ENCODE data around the gene DBT.
A peak's percentile ranks its signal among the peaks of the same experiment; 100 is the strongest.
"Not testable (repeated sequence)": the region's sequence is repeated elsewhere in the genome, so short reads cannot be mapped to it uniquely, and the experiment has no call there.

DBT gene

GRCh38 chr1:100249537-100250257, at the start of gene DBT:
Gene DBT, minus strand, starts transcription at chr1:100249834. Its CDS starts 14 bp downstream, at chr1:100249820.
- Histone ChIP-seq H3K79me2 (ENCODE audit: low read length) (peaks cover 16% of the 10 kb centered on the region), H3K27me3 (replicated peaks; ENCODE audit: insufficient read depth, low read length) (no peaks in the 10 kb centered on the region), H3K9me2 (replicated peaks; ENCODE audit: insufficient read depth, low read length) (no peaks in the 10 kb centered on the region), H3K36me3 (replicated peaks; ENCODE audit: insufficient read depth, low read length) (no peaks in the 10 kb centered on the region), H3F3A (ENCODE audit: insufficient read depth, low read length) (no peaks in the 10 kb centered on the region), H3K4me1 (ENCODE audit: low read length) (0 out of 2 replicates have a peak, but pooled peaks cover 3% of the 10 kb centered on the region), H3K4me2 (ENCODE audit: low read depth, low read length) (peak within 1 kb of the TSS; percentile 78), H3K27ac (ENCODE audit: low read length) (peak within 1 kb of the TSS; percentile 48; the same call in 1 of the 2 replicates), H3K4me3 (ENCODE audit: low read length) (peak within 1 kb of the TSS; percentile 92), H4K20me1 (ENCODE audit: insufficient read depth, low read length) (no peaks in the 10 kb centered on the region), H2AFZ (ENCODE audit: low read length) (peak within 1 kb of the TSS; percentile 95), H3K9me3 (replicated peaks; ENCODE audit: insufficient read depth, low read length) (no peaks in the 10 kb centered on the region), H3K9ac (ENCODE audit: low read length) (peak within 1 kb of the TSS; percentile 81)
- TF ChIP-seq EZH2phosphoT487 (IDR thresholded peaks at IDR 0.05; ENCODE audit: low read length) (no peak), CTCF (IDR thresholded peaks at IDR 0.05; ENCODE audit: low read length) (no peak), EZH2 (optimal IDR thresholded peaks at IDR 0.05; ENCODE audit: low read depth, low read length) (no peak)
- DNase-seq: peak; percentile 85

GRCh38 chr1:100298512-100298911, 48.9 kb upstream of the DBT start:
- H4K20me1 ChIP-seq (ENCODE audit: insufficient read depth, low read length): no peaks in the 10 kb centered on the region
- no peaks in the 10 kb centered on the region for H3K79me2 ChIP-seq (ENCODE audit: low read length)
- no peaks in the 10 kb centered on the region for H3F3A ChIP-seq (ENCODE audit: insufficient read depth, low read length)
- no peaks in the 10 kb centered on the region for H3K4me1 ChIP-seq (ENCODE audit: low read length)
- no peaks in the 10 kb centered on the region for H3K36me3 ChIP-seq (replicated peaks; ENCODE audit: insufficient read depth, low read length)
- H3K9me3 ChIP-seq (replicated peaks; ENCODE audit: insufficient read depth, low read length): no peaks in the 10 kb centered on the region
- H3K4me3 ChIP-seq (ENCODE audit: low read length): no peak overlapping the region
- H3K27me3 ChIP-seq (replicated peaks; ENCODE audit: insufficient read depth, low read length): no peaks in the 10 kb centered on the region
- H2AFZ ChIP-seq (ENCODE audit: low read length): no peak overlapping the region
- no peak for DNase-seq
- TF ChIP-seq EZH2 (optimal IDR thresholded peaks at IDR 0.05; ENCODE audit: low read depth, low read length) (no peak), CTCF (IDR thresholded peaks at IDR 0.05; ENCODE audit: low read length) (no peak), EZH2phosphoT487 (IDR thresholded peaks at IDR 0.05; ENCODE audit: low read length) (no peak)
- no peak overlapping the region for H3K27ac ChIP-seq (ENCODE audit: low read length)
- H3K4me2 ChIP-seq (ENCODE audit: low read depth, low read length): no peak overlapping the region
- H3K9me2 ChIP-seq (replicated peaks; ENCODE audit: insufficient read depth, low read length): no peaks in the 10 kb centered on the region
- no peak overlapping the region for H3K9ac ChIP-seq (ENCODE audit: low read length)

GRCh38 chr1:100296997-100297396, 47.4 kb upstream of the DBT start:
- H3K9me3 ChIP-seq (replicated peaks; ENCODE audit: insufficient read depth, low read length); H3K27ac ChIP-seq (ENCODE audit: low read length); H3K27me3 ChIP-seq (replicated peaks; ENCODE audit: insufficient read depth, low read length); H3F3A ChIP-seq (ENCODE audit: insufficient read depth, low read length); H3K79me2 ChIP-seq (ENCODE audit: low read length); H3K4me2 ChIP-seq (ENCODE audit: low read depth, low read length); H3K4me1 ChIP-seq (ENCODE audit: low read length); H3K9ac ChIP-seq (ENCODE audit: low read length); H4K20me1 ChIP-seq (ENCODE audit: insufficient read depth, low read length); H2AFZ ChIP-seq (ENCODE audit: low read length); H3K9me2 ChIP-seq (replicated peaks; ENCODE audit: insufficient read depth, low read length); H3K4me3 ChIP-seq (ENCODE audit: low read length); H3K36me3 ChIP-seq (replicated peaks; ENCODE audit: insufficient read depth, low read length); DNase-seq: not testable (repeated sequence)

GRCh38 chr1:100296140-100296539, 46.5 kb upstream of the DBT start:
- H3K79me2 ChIP-seq (ENCODE audit: low read length): no peaks in the 10 kb centered on the region

More at GRCh38 chr1:100296140-100296539, 46.5 kb upstream of the DBT start:
- Histone ChIP-seq H3K4me3 (ENCODE audit: low read length) (no peak overlapping the region), H3K36me3 (replicated peaks; ENCODE audit: insufficient read depth, low read length) (no peaks in the 10 kb centered on the region), H3K27me3 (replicated peaks; ENCODE audit: insufficient read depth, low read length) (no peaks in the 10 kb centered on the region), H3K4me2 (ENCODE audit: low read depth, low read length) (no peak overlapping the region), H2AFZ (ENCODE audit: low read length) (no peak overlapping the region), H3K9me3 (replicated peaks; ENCODE audit: insufficient read depth, low read length) (no peaks in the 10 kb centered on the region), H4K20me1 (ENCODE audit: insufficient read depth, low read length) (no peaks in the 10 kb centered on the region), H3F3A (ENCODE audit: insufficient read depth, low read length) (no peaks in the 10 kb centered on the region), H3K4me1 (ENCODE audit: low read length) (no peaks in the 10 kb centered on the region), H3K9ac (ENCODE audit: low read length) (no peak overlapping the region), H3K9me2 (replicated peaks; ENCODE audit: insufficient read depth, low read length) (no peaks in the 10 kb centered on the region), H3K27ac (ENCODE audit: low read length) (no peak overlapping the region)
- DNase-seq: no peak
- TF ChIP-seq CTCF (IDR thresholded peaks at IDR 0.05; ENCODE audit: low read length) (no peak), EZH2 (optimal IDR thresholded peaks at IDR 0.05; ENCODE audit: low read depth, low read length) (no peak), EZH2phosphoT487 (IDR thresholded peaks at IDR 0.05; ENCODE audit: low read length) (no peak)
